Tibial nerve (tissue), 4 donors: ENCODE results near the gene LIPC.

Source experiments
- CTCF ChIP-seq, 5 experiments: fragments of 200-600 bp in 3 of 5; fragments of 450-650 bp in 2 of 5; sonication (generic) in 3 of 5; IDR thresholded peaks; one replicate each; pipeline ENCODE4 v1.5.1; 2016 to 2019; ENCODE audit warnings: antibody characterized with exemption in 5 of 5, mild to moderate bottlenecking in 3 of 5, moderate library complexity in 2 of 5
- EP300 ChIP-seq, 2 donors: sonication (generic); formaldehyde crosslinking; IDR thresholded peaks; one replicate each; pipeline ENCODE4 v1.6.1; 2017; ENCODE audit warnings: antibody characterized with exemption in 2 of 2, mild to moderate bottlenecking in 1 of 2
- POLR2A ChIP-seq, 2 donors: fragments of 450-650 bp; IDR thresholded peaks; one replicate each; pipeline ENCODE4 v1.6.1; 2017; ENCODE audit warnings: antibody characterized with exemption in 2 of 2, mild to moderate bottlenecking in 2 of 2, moderate library complexity in 2 of 2

- TF ChIP-seq POLR2A (IDR thresholded peaks at IDR 0.05) (no peak), CTCF (IDR thresholded peaks at IDR 0.05) (no peak), EP300 (IDR thresholded peaks at IDR 0.05) (no peak)
Observed at GRCh38 chr15:58490086-58490887, 58.5 kb downstream of the LIPC start.
